K562 (cell line): Measurements from ENCODE around the gene MAD2L1BP. TPM values are rescaled to one million over a fixed set of nuclear protein-coding genes. Genes with fewer than 3 reads are reported as not detected.

ENCODE experiments used
- ELF4 ChIP-seq: fragments of 450-650 bp; formaldehyde crosslinking; IDR thresholded peaks from 2 replicates; pipeline ENCODE4 v1.4.0; 2022; ENCODE audit warnings: missing genetic modification characterization
- KAT2B ChIP-seq: IDR thresholded peaks from one replicate; pipeline ENCODE4 v1.6.1; 2012; ENCODE audit warnings: low read depth, mild to moderate bottlenecking, control low read depth, inconsistent platforms, low read length, moderate library complexity
- KDM5B ChIP-seq: fragments of 200-600 bp; sonication (generic); IDR thresholded peaks from 2 replicates; pipeline ENCODE4 v1.6.1; 2012; ENCODE audit warnings: low read depth, mild to moderate bottlenecking, moderate library complexity, low read length, control low read depth, inconsistent platforms; ENCODE audit not compliant: insufficient replicate concordance
- NCOA1 ChIP-seq: fragments of 450-650 bp; IDR thresholded peaks from 2 replicates; pipeline ENCODE4 v1.6.1; 2016; ENCODE audit warnings: low read depth
- NFE2 ChIP-seq: IDR thresholded peaks from 2 replicates; pipeline ENCODE4 v1.6.1; 2014; ENCODE audit warnings: antibody characterized with exemption, low read depth
- PML ChIP-seq: IDR thresholded peaks from 2 replicates; pipeline ENCODE4 v1.6.1; 2012; ENCODE audit warnings: low read length, inconsistent platforms
- RBM17 ChIP-seq: fragments of 200-400 bp; formaldehyde crosslinking; IDR thresholded peaks from 2 replicates; pipeline ENCODE4 v1.6.1; 2017; ENCODE audit warnings: low read depth, mild to moderate bottlenecking, low read length, borderline replicate concordance
- SRSF9 ChIP-seq: fragments of 200-400 bp; formaldehyde crosslinking; IDR thresholded peaks from 2 replicates; pipeline ENCODE4 v1.6.1; 2017; ENCODE audit warnings: low read depth, low read length, borderline replicate concordance
- STAT5B ChIP-seq: fragments of 250-450 bp; sonication (Bioruptor Pico); IDR thresholded peaks from 2 replicates; pipeline ENCODE4 v1.8.0; 2021; ENCODE audit warnings: mild to moderate bottlenecking, inconsistent platforms
- TCF3 ChIP-seq: sonication (generic); formaldehyde crosslinking; IDR thresholded peaks from 2 replicates; pipeline ENCODE4 v1.4.0; 2020; ENCODE audit warnings: mild to moderate bottlenecking, missing genetic modification reagents
- ZNF75A ChIP-seq: fragments of 450-650 bp; formaldehyde crosslinking; IDR thresholded peaks from 2 replicates; pipeline ENCODE4 v1.4.0; 2020; ENCODE audit warnings: mild to moderate bottlenecking
- polyA plus RNA-seq, 8 experiments: library from polyadenylated mRNA; depleted of rRNA in 4 of 8; stranded (reverse) in 5 of 8; unstranded in 3 of 8; fragments of >200 nt; fragmentation: Nextera tagmentation in 2 of 8; fragmentation: Illumina TruSeq in 1 of 8; extraction: Ambion mirVana in 2 of 8; extraction: Trizol in 1 of 8; gene quantifications; 2 replicates each; pipeline versions ENCODE4 v1.2.1 to v1.2.3, GENCODE V29; 2011 to 2014; ENCODE audit warnings: inconsistent platforms in 1 of 8, missing spikeins in 1 of 8
- total RNA-seq, 7 experiments: library from RNA; depleted of rRNA in 6 of 7; stranded (reverse); fragments of >200 nt in 6 of 7; fragmentation: Illumina TruSeq in 2 of 7; extraction: Trizol in 2 of 7; gene quantifications; 2 replicates each; pipeline versions ENCODE4 v1.2.1 to v1.2.3, GENCODE V29; 2011 to 2021; ENCODE audit warnings: low replicate concordance in 1 of 7
- TF ChIP-seq, protein P1 (sequence below): fragments of 450-650 bp; conservative IDR thresholded peaks from 2 replicates; pipeline ENCODE4 v1.6.1; 2016; ENCODE audit warnings: missing genetic modification characterization, low read depth, mild to moderate bottlenecking, control low read depth, missing compliant biosample characterization
- TF ChIP-seq, protein P2 (sequence below): fragments of 450-650 bp; formaldehyde crosslinking; conservative IDR thresholded peaks from 2 replicates; pipeline ENCODE4 v1.4.0; 2022; ENCODE audit warnings: mild to moderate bottlenecking, missing genetic modification characterization
- TF ChIP-seq, protein P3 (sequence below), 2 experiments: fragments of 150-350 bp in 1 of 2; IDR thresholded peaks; 2 replicates each; pipeline ENCODE4 v1.6.1; 2012 to 2016; ENCODE audit warnings: low read depth in 2 of 2, low read length in 2 of 2, mild to moderate bottlenecking in 1 of 2, moderate library complexity in 1 of 2
- TF ChIP-seq, protein P4 (sequence below): sonication (generic); formaldehyde crosslinking; IDR thresholded peaks from 2 replicates; pipeline ENCODE4 v1.8.0; 2023; ENCODE audit warnings: missing genetic modification reagents, mild to moderate bottlenecking, borderline replicate concordance

MAD2L1BP gene
- total and polyA plus RNA-seq, 9 of the 15 experiments (the other 6 are each of a cell fraction or from before 2014, with no cell fraction given) = 69.7 to 321 (median 111) TPM

DNA sequence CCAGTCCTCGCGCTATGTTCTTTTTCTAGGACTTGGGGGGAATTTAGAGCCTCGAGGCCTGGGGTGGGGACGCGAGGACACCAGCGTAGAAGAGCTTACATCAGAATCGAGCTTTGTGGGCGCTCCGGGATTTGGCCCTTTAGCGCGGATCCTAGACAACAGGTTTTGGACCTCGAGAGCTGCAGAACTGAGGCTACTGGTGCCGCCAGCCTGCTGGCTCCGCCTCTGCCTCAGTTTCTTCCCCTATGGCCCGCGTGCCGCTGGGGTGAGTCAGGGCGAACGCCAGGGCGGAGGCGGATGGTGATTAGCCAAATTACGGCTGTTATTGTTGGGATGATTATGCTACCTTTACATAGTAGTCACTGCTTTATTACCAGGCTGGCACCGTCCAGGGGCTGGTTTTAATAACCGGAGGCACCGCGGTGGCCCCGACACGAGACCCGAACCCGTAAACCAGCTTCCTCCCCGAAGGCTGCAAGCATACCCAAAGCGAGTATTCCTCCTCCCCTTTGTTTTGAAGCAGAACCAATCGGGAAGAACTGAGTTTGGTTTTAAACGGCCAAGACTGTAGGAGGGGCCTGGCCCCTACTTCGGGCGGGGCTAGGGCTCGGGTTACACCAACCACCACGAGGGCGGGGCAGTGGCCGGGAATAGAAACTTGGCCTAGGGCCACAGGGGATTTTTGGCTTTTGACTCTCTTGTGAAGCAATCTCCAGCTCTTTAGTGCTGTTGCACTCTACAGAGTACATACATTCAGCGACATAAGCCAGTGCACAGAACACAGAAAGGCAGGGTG is 5.9 kb upstream of the MAD2L1BP start (continued):
- TF ChIP-seq, protein P1, sequence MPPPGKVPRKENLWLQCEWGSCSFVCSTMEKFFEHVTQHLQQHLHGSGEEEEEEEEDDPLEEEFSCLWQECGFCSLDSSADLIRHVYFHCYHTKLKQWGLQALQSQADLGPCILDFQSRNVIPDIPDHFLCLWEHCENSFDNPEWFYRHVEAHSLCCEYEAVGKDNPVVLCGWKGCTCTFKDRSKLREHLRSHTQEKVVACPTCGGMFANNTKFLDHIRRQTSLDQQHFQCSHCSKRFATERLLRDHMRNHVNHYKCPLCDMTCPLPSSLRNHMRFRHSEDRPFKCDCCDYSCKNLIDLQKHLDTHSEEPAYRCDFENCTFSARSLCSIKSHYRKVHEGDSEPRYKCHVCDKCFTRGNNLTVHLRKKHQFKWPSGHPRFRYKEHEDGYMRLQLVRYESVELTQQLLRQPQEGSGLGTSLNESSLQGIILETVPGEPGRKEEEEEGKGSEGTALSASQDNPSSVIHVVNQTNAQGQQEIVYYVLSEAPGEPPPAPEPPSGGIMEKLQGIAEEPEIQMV (tag) = no peak
- TF ChIP-seq TCF3 = peak; percentile 50
- 0 out of 2 replicates have a peak, but pooled peaks have one; percentile 1 for TF ChIP-seq ELF4 (CRISPR knock-in tag)
- no peak for TF ChIP-seq KAT2B
- TF ChIP-seq RBM17 = no peak
- TF ChIP-seq, protein P2, sequence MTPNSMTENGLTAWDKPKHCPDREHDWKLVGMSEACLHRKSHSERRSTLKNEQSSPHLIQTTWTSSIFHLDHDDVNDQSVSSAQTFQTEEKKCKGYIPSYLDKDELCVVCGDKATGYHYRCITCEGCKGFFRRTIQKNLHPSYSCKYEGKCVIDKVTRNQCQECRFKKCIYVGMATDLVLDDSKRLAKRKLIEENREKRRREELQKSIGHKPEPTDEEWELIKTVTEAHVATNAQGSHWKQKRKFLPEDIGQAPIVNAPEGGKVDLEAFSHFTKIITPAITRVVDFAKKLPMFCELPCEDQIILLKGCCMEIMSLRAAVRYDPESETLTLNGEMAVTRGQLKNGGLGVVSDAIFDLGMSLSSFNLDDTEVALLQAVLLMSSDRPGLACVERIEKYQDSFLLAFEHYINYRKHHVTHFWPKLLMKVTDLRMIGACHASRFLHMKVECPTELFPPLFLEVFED (CRISPR knock-in tag) = peak; percentile 2; the same call in 1 of the 2 replicates
- TF ChIP-seq, protein P3, sequence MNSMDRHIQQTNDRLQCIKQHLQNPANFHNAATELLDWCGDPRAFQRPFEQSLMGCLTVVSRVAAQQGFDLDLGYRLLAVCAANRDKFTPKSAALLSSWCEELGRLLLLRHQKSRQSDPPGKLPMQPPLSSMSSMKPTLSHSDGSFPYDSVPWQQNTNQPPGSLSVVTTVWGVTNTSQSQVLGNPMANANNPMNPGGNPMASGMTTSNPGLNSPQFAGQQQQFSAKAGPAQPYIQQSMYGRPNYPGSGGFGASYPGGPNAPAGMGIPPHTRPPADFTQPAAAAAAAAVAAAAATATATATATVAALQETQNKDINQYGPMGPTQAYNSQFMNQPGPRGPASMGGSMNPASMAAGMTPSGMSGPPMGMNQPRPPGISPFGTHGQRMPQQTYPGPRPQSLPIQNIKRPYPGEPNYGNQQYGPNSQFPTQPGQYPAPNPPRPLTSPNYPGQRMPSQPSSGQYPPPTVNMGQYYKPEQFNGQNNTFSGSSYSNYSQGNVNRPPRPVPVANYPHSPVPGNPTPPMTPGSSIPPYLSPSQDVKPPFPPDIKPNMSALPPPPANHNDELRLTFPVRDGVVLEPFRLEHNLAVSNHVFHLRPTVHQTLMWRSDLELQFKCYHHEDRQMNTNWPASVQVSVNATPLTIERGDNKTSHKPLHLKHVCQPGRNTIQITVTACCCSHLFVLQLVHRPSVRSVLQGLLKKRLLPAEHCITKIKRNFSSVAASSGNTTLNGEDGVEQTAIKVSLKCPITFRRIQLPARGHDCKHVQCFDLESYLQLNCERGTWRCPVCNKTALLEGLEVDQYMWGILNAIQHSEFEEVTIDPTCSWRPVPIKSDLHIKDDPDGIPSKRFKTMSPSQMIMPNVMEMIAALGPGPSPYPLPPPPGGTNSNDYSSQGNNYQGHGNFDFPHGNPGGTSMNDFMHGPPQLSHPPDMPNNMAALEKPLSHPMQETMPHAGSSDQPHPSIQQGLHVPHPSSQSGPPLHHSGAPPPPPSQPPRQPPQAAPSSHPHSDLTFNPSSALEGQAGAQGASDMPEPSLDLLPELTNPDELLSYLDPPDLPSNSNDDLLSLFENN (IDR thresholded peaks at IDR 0.05; ENCODE audit: low read depth in 2 of 2, low read length in 2 of 2) = peak in 1 of 2 experiments; percentile 57; a peak in 2 of 4 replicates
- peak; percentile 14; the same call in 1 of the 2 replicates for TF ChIP-seq NCOA1
- peak; percentile 90 for TF ChIP-seq KDM5B
- peak; percentile 23; the same call in 1 of the 2 replicates for TF ChIP-seq ZNF75A (CRISPR knock-in tag)
- no peak for TF ChIP-seq SRSF9
- TF ChIP-seq STAT5B (CRISPR knock-in tag) = no peak
- TF ChIP-seq NFE2 = no peak; the same call in 1 of the 2 replicates
- peak; percentile 85 for TF ChIP-seq PML
- TF ChIP-seq, protein P4, sequence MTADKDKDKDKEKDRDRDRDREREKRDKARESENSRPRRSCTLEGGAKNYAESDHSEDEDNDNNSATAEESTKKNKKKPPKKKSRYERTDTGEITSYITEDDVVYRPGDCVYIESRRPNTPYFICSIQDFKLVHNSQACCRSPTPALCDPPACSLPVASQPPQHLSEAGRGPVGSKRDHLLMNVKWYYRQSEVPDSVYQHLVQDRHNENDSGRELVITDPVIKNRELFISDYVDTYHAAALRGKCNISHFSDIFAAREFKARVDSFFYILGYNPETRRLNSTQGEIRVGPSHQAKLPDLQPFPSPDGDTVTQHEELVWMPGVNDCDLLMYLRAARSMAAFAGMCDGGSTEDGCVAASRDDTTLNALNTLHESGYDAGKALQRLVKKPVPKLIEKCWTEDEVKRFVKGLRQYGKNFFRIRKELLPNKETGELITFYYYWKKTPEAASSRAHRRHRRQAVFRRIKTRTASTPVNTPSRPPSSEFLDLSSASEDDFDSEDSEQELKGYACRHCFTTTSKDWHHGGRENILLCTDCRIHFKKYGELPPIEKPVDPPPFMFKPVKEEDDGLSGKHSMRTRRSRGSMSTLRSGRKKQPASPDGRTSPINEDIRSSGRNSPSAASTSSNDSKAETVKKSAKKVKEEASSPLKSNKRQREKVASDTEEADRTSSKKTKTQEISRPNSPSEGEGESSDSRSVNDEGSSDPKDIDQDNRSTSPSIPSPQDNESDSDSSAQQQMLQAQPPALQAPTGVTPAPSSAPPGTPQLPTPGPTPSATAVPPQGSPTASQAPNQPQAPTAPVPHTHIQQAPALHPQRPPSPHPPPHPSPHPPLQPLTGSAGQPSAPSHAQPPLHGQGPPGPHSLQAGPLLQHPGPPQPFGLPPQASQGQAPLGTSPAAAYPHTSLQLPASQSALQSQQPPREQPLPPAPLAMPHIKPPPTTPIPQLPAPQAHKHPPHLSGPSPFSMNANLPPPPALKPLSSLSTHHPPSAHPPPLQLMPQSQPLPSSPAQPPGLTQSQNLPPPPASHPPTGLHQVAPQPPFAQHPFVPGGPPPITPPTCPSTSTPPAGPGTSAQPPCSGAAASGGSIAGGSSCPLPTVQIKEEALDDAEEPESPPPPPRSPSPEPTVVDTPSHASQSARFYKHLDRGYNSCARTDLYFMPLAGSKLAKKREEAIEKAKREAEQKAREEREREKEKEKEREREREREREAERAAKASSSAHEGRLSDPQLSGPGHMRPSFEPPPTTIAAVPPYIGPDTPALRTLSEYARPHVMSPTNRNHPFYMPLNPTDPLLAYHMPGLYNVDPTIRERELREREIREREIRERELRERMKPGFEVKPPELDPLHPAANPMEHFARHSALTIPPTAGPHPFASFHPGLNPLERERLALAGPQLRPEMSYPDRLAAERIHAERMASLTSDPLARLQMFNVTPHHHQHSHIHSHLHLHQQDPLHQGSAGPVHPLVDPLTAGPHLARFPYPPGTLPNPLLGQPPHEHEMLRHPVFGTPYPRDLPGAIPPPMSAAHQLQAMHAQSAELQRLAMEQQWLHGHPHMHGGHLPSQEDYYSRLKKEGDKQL = no peak
